HCT116 (cell line): Measurements from ENCODE around the gene MOB3B. TPM values are rescaled to one million over a fixed set of nuclear protein-coding genes. Genes with fewer than 3 reads are reported as not detected.

Source experiments
- ATAC-seq: fragments of 200-7000 bp; cut with Tn5 transposase; 2 replicates; pipeline ENCODE4 v1.9.1; 2020; ENCODE audit warnings: mild to moderate bottlenecking, moderate library complexity
- BruUV-seq: library from RNA; stranded (reverse); fragments of 400-500 nt; replicated peaks from 2 replicates; lab custom pipeline; 2021; lab: Mats Ljungman, UMichigan
- CTCF ChIA-PET: fragments of 300-600 bp; sonication (Branson Sonifier 250); formaldehyde crosslinking; loops from one replicate; lab custom pipeline; 2021; ENCODE audit warnings: antibody characterized with exemption; lab: Charles Lee
- POLR2A ChIA-PET: fragments of 300-600, 350-600 bp; sonication (Branson Sonifier 250); formaldehyde crosslinking; loops from one replicate; lab custom pipeline; 2021; ENCODE audit warnings: antibody characterized with exemption; lab: Charles Lee
- RAD21 ChIA-PET, 2 experiments: fragments of 300-600 bp; sonication (Branson Sonifier 250); formaldehyde crosslinking; loops; one replicate each; lab custom pipeline; 2023; ENCODE audit warnings: low total read pairs in 2 of 2; ENCODE audit not compliant: uncharacterized antibody in 2 of 2, unreplicated experiment in 2 of 2, low non-redundant PET in 1 of 2; lab: Charles Lee
- DNase-seq: peaks from one replicate; pipeline ENCODE4 v3.0.0-alpha.2; 2010; ENCODE audit warnings: low read depth, low spot score
- H2AFZ ChIP-seq: fragments of 200-600 bp; shearing (Covaris generic), sonication (generic); 2 replicates; pipeline ENCODE4 v1.6.1; 2017; ENCODE audit warnings: low read depth, mixed run types, mixed read lengths, antibody characterized with exemption, low read length; ENCODE audit not compliant: poor library complexity, severe bottlenecking
- H3K27ac ChIP-seq: 2 replicates; pipeline ENCODE4 v1.5.1; 2012; ENCODE audit warnings: low read depth, low read length
- H3K27me3 ChIP-seq: fragments of 200-600 bp; sonication (generic); 2 replicates; pipeline ENCODE4 v1.6.1; 2016; ENCODE audit warnings: mixed run types, low read length, mixed read lengths; ENCODE audit not compliant: insufficient read depth
- H3K36me3 ChIP-seq, 2 experiments: fragments of 200-500 bp in 1 of 2; fragments of 200-600 bp in 1 of 2; sonication (Bioruptor generic) in 1 of 2; sonication (generic) in 1 of 2; 2 replicates each; pipeline versions ENCODE4 v1.5.1 to v1.6.1; 2014 to 2016; ENCODE audit warnings: low read length in 2 of 2, inconsistent platforms in 1 of 2, mixed read lengths in 1 of 2, mixed run types in 1 of 2; ENCODE audit not compliant: insufficient read depth in 2 of 2, control insufficient read depth in 1 of 2
- H3K4me1 ChIP-seq, 2 experiments: fragments of 200-600 bp in 1 of 2; sonication (generic) in 1 of 2; 2 replicates each; pipeline versions ENCODE4 v1.5.1 to v1.6.1; 2012 to 2017; ENCODE audit warnings: low read length in 2 of 2, inconsistent platforms in 1 of 2, mild to moderate bottlenecking in 1 of 2, mixed read lengths in 1 of 2, mixed run types in 1 of 2, moderate library complexity in 1 of 2; ENCODE audit not compliant: insufficient read depth in 2 of 2, control insufficient read depth in 1 of 2
- H3K4me2 ChIP-seq: fragments of 200-600 bp; sonication (generic); 2 replicates; pipeline ENCODE4 v1.6.1; 2017; ENCODE audit warnings: mixed run types, low read length, mixed read lengths
- H3K4me3 ChIP-seq, 2 experiments: fragments of 200-600 bp in 1 of 2; sonication (generic) in 1 of 2; replicated peaks in 1 of 2; 2 replicates each; pipeline ENCODE4 v1.5.1; 2011 to 2016; ENCODE audit warnings: low read length in 2 of 2, control low read depth in 1 of 2, low read depth in 1 of 2, mild to moderate bottlenecking in 1 of 2, mixed read lengths in 1 of 2, mixed run types in 1 of 2
- H3K79me2 ChIP-seq: fragments of 200-600 bp; sonication (generic); 2 replicates; pipeline ENCODE4 v1.6.1; 2017; ENCODE audit warnings: mild to moderate bottlenecking, mixed run types, low read length, moderate library complexity, mixed read lengths; ENCODE audit not compliant: insufficient read depth
- H3K9ac ChIP-seq: fragments of 200-600 bp; sonication (generic); 2 replicates; pipeline ENCODE4 v1.6.1; 2016; ENCODE audit warnings: low read length, mixed read lengths
- H3K9me2 ChIP-seq: fragments of 200-600 bp; sonication (generic), shearing (Covaris generic); 2 replicates; pipeline ENCODE4 v1.6.1; 2017; ENCODE audit warnings: mixed run types, mild to moderate bottlenecking, moderate library complexity; ENCODE audit not compliant: insufficient read depth
- H3K9me3 ChIP-seq, 2 experiments: fragments of 200-500 bp in 1 of 2; fragments of 200-600 bp in 1 of 2; sonication (Bioruptor generic) in 1 of 2; sonication (generic) in 1 of 2; 2 replicates each; pipeline ENCODE4 v1.6.1; 2014 to 2017; ENCODE audit warnings: low read length in 2 of 2, mixed read lengths in 2 of 2, inconsistent platforms in 1 of 2, low read depth in 1 of 2, mild to moderate bottlenecking in 1 of 2, mixed run types in 1 of 2, moderate library complexity in 1 of 2; ENCODE audit not compliant: control insufficient read depth in 1 of 2, insufficient read depth in 1 of 2
- H4K20me1 ChIP-seq: fragments of 200-600 bp; sonication (generic), shearing (Covaris generic); 2 replicates; pipeline ENCODE4 v1.6.1; 2017; ENCODE audit warnings: mixed run types, mild to moderate bottlenecking, moderate library complexity; ENCODE audit not compliant: insufficient read depth
- CBX3 ChIP-seq: IDR thresholded peaks from 2 replicates; pipeline ENCODE4 v1.6.1; 2012; ENCODE audit warnings: low read depth
- CEBPB ChIP-seq: IDR thresholded peaks from 2 replicates; pipeline ENCODE4 v1.6.1; 2012; ENCODE audit warnings: low read depth
- EZH2 ChIP-seq: fragments of 200-600 bp; sonication (generic); IDR thresholded peaks from 2 replicates; pipeline ENCODE4 v1.6.1; 2017; ENCODE audit warnings: antibody characterized with exemption, mixed run types
- EZH2phosphoT487 ChIP-seq: fragments of 200-600 bp; IDR thresholded peaks from 2 replicates; pipeline ENCODE4 v1.6.1; 2018; ENCODE audit warnings: antibody characterized with exemption, borderline replicate concordance
- FOSL1 ChIP-seq: IDR thresholded peaks from 2 replicates; pipeline ENCODE4 v1.6.1; 2012; ENCODE audit warnings: low read depth
- POLR2A ChIP-seq: IDR thresholded peaks from 2 replicates; pipeline ENCODE4 v1.7.0; 2011; ENCODE audit warnings: borderline replicate concordance; ENCODE audit not compliant: insufficient read depth, insufficient read length; ENCODE audit errors: extremely low read depth
- POLR2AphosphoS5 ChIP-seq: IDR thresholded peaks from 2 replicates; pipeline ENCODE4 v1.6.1; 2011; ENCODE audit warnings: mild to moderate bottlenecking, low read depth, low read length, moderate library complexity
- SIN3A ChIP-seq: IDR thresholded peaks from 2 replicates; pipeline ENCODE4 v1.6.1; 2012; ENCODE audit warnings: low read depth
- SP1 ChIP-seq: IDR thresholded peaks from 2 replicates; pipeline ENCODE4 v1.6.1; 2012; ENCODE audit warnings: low read depth
- ZNF274 ChIP-seq: fragments of 200-500 bp; sonication (Bioruptor generic); IDR thresholded peaks from 2 replicates; pipeline ENCODE4 v1.6.1; 2014; ENCODE audit warnings: mild to moderate bottlenecking, low read depth, low read length, inconsistent platforms
- intact Hi-C: fragments of 100-400 bp; cut with micrococcal nuclease; formaldehyde crosslinking; loops from 2 replicates; pipeline ENCODE4 v1.10.0; 2022
- total RNA-seq: library from RNA; stranded (reverse); gene quantifications from one replicate; pipeline ENCODE4 v1.2.1, GENCODE V29; 2021; ENCODE audit not compliant: unreplicated experiment
- TF ChIP-seq, protein P1 (sequence below): IDR thresholded peaks from 2 replicates; pipeline ENCODE4 v1.6.1; 2012

MOB3B gene
- total RNA-seq, 1 experiment from 2014 or later, result 1.2 TPM

DNA sequence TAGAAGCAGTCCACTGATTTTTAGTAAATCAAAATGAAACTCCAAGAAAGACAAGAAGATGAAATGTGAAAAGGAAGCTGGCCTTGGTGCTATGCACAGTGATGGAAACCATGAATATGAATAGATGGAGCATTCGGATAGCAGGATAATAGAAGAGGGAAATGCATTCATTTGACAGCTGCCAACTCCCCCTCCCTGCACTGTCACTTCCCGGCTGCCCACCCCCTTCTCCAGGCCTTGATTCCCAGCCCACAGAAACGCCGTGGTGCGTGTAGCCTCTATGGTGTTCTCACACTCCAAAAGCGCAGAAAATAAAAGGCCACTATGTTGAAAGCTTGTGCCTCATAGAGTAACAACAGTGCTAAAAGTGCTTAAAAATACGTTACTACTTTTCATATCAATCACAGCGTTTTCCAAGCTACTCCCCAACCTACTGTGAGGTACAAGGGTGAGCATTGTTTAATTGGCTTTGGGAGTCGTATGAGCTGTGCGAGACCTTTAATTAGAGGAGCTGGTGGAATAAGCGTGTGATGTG is 31.7 kb downstream of the MOB3B start:
- RAD21 ChIA-PET, result no interaction called here
- Histone ChIP-seq H3K9me3 (no peaks in the 10 kb centered on the region), H3K27ac (no peak overlapping the region), H3K4me2 (no peak overlapping the region), H3K79me2 (no peaks in the 10 kb centered on the region), H3K4me1 (peaks cover 6 to 10% of the 10 kb centered on the region in 2 experiments; a peak in 3 of 4 replicates), H3K27me3 (no peaks in the 10 kb centered on the region), H3K36me3 (no peaks in the 10 kb centered on the region), H2AFZ (no peak overlapping the region), H3K4me3 (no peak overlapping the region), H3K9ac (no peak overlapping the region), H4K20me1 (no peaks in the 10 kb centered on the region), H3K9me2 (no peaks in the 10 kb centered on the region)
- CTCF ChIA-PET, result no interaction called here
- ATAC-seq, result no peak
- POLR2A ChIA-PET, result no interaction called here
- BruUV-seq, result no TSS peak
- intact Hi-C loops, result no loop called here
- TF ChIP-seq, protein P1, sequence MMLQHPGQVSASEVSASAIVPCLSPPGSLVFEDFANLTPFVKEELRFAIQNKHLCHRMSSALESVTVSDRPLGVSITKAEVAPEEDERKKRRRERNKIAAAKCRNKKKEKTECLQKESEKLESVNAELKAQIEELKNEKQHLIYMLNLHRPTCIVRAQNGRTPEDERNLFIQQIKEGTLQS, result no peak
- TF ChIP-seq POLR2A (no peak), SP1 (no peak), SIN3A (no peak), EZH2 (no peak), ZNF274 (no peak), FOSL1 (no peak), EZH2phosphoT487 (no peak), CEBPB (no peak), CBX3 (no peak), POLR2AphosphoS5 (no peak)
- DNase-seq, result no peak

DNA sequence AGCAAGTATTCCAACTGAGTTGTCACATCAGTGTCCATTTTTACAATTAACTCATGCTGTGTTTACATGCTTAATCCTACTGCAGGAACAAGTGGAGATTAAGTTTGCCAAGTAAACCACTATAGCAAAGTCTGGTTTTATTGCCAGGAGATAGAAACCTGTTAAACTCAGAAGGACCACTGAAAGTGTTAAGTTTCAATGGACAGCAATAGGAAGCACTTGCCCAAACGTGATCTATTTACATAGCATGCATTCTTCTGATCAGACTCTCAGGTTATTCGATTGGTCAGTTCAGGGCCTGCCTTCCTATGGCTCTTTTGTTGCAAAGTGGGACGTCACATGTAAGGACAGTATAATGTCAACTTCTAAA is 33.5 kb downstream of the MOB3B start:
- Histone ChIP-seq H3K9me3 (no peaks in the 10 kb centered on the region), H3K27me3 (no peaks in the 10 kb centered on the region), H3K4me2 (no peak overlapping the region), H3K4me1 (peaks cover 6 to 10% of the 10 kb centered on the region in 2 experiments; a peak in 3 of 4 replicates), H3K4me3 (no peak overlapping the region), H3K79me2 (no peaks in the 10 kb centered on the region), H3K27ac (no peak overlapping the region), H4K20me1 (no peaks in the 10 kb centered on the region), H2AFZ (no peak overlapping the region), H3K36me3 (no peaks in the 10 kb centered on the region), H3K9ac (no peak overlapping the region), H3K9me2 (no peaks in the 10 kb centered on the region)
- DNase-seq (no peak), ATAC-seq (no peak)
- intact Hi-C loops, result no loop called here
- RAD21 ChIA-PET, result no interaction called here
- POLR2A ChIA-PET, result no interaction called here
- CTCF ChIA-PET, result no interaction called here
- BruUV-seq, result no TSS peak
- TF ChIP-seq SIN3A (no peak), CBX3 (no peak)
